Measurements from ENCODE around the gene COL26A1. TPM values are rescaled to one million over a fixed set of nuclear protein-coding genes. Genes with fewer than 3 reads are reported as not detected.
"Not testable (repeated sequence)": the region's sequence is repeated elsewhere in the genome, so short reads cannot be mapped to it uniquely, and the experiment has no call there.

COL26A1 gene
- total and polyA plus RNA-seq, 7 donors, result 0.13 TPM; not detected in 6

DNA sequence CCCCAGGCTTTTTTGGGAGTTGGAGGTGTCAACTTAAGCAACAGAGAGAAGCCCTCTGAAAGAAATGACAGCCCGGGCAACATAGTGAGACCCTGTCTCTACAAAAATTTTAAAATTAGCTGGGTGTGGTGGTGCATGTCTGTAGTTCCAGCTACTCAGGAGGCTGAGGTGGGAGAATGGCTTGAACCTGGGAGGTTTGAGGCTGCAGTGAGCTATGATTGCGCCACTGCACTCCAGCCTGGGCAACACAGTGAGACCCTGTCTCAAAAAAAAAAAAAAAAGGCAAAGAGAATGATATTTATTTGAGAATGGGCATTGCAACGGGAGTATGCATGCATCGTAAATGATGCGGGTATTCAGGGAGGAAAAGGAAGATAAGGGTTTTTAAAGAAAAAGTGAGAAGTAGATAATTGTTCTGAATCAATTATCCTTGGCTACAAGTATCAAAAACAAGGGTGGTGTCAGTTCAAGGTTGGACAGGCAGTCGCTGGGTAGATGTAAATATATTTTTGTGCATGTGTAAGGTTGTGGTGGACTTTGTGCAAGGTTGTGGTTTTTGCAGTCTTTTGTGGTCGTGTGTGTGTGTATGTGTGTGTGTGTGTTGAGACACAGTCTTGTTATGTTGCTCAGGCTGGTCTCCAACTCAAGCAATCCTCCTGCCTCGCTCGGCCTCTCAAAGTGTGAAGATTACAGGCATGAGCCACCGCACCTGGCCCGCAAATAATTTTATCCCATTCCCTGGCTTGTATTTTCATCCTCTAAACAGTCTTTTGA is 65.6 kb downstream of the COL26A1 start:
- intact Hi-C loops (cut with DNase I), result no loop called here
- peaks cover 0 to 5% (median 3%) of the 10 kb centered on the region in 3 donors for H3K27me3 ChIP-seq
- no peak for DNase-seq
- H3K9me3 ChIP-seq, result no peaks in the 10 kb centered on the region
- TF ChIP-seq POLR2AphosphoS5 (IDR thresholded peaks at IDR 0.05) (no peak), POLR2A (IDR thresholded peaks at IDR 0.05) (no peak), EP300 (IDR thresholded peaks at IDR 0.05) (no peak)
- TF ChIP-seq, protein P1, sequence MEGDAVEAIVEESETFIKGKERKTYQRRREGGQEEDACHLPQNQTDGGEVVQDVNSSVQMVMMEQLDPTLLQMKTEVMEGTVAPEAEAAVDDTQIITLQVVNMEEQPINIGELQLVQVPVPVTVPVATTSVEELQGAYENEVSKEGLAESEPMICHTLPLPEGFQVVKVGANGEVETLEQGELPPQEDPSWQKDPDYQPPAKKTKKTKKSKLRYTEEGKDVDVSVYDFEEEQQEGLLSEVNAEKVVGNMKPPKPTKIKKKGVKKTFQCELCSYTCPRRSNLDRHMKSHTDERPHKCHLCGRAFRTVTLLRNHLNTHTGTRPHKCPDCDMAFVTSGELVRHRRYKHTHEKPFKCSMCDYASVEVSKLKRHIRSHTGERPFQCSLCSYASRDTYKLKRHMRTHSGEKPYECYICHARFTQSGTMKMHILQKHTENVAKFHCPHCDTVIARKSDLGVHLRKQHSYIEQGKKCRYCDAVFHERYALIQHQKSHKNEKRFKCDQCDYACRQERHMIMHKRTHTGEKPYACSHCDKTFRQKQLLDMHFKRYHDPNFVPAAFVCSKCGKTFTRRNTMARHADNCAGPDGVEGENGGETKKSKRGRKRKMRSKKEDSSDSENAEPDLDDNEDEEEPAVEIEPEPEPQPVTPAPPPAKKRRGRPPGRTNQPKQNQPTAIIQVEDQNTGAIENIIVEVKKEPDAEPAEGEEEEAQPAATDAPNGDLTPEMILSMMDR (IDR thresholded peaks at IDR 0.05), result no peak
- no peaks in the 10 kb centered on the region for H3K36me3 ChIP-seq
- H3K4me3 ChIP-seq, result no peak overlapping the region
- 54 to 71% methylated on average over 11 of the region's 11 CpGs for WGBS, 2 donors
- H3K27ac ChIP-seq, result no peak overlapping the region
- H3K4me1 ChIP-seq, result no peaks in the 10 kb centered on the region

DNA sequence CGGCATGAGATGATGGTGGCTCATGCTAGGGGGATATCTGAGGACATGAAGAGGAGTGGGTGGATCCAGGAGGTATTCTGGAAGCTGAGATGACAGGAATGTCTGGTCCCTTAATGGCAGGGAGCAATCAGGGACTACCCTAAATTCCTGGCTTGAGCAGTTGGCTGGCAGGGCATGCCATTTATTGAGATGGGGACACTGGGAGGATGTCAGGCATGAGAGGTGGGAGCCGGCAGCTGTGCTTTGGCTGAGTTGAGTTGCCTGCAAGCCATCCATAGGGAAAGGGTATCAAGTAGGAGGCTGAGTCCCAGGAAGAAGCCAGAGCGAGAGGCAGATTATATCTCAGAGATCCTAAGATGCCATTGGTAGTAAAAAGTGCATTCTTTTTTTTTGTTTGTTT is 69.6 kb downstream of the COL26A1 start:
- intact Hi-C loops (cut with DNase I), result no loop called here

DNA sequence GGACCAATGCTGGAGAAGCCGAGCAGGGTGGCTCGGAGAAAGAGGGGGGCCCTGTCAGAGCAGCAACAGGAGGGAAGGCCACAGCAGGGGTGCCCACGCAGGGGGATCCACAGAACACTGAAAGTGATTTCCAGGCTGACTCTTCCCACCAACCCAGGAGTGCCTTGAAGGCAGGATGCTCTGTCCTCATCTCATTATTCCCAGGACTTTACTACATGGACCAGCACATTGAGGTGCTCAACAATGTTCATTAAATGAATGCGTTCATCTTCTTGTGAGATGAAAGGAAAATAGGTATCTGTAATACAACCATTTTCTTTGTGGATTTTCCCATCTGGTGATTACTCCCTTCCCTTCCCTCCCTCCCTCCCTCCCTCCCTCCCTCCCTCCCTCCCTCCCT is 71.0 kb downstream of the COL26A1 start:
- WGBS, 2 donors, result 79 to 87% methylated on average over 4 of the region's 4 CpGs
- TF ChIP-seq POLR2A (IDR thresholded peaks at IDR 0.05) (no peak), EP300 (IDR thresholded peaks at IDR 0.05) (no peak), POLR2AphosphoS5 (IDR thresholded peaks at IDR 0.05) (no peak)
- TF ChIP-seq, protein P1 (IDR thresholded peaks at IDR 0.05), result no peak
- Histone ChIP-seq H3K27ac (no peak overlapping the region), H3K4me1 (no peaks in the 10 kb centered on the region), H3K36me3 (no peaks in the 10 kb centered on the region), H3K27me3 (peaks cover 0 to 48% (median 23%) of the 10 kb centered on the region in 3 donors), H3K4me3 (no peak overlapping the region), H3K9me3 (no peaks in the 10 kb centered on the region)
- no peak for DNase-seq
- intact Hi-C loops (cut with DNase I), result no loop called here

More for the DNA sequence above, 69.6 kb downstream of the COL26A1 start:
- Histone ChIP-seq H3K9me3 (no peaks in the 10 kb centered on the region), H3K36me3 (no peaks in the 10 kb centered on the region), H3K27me3 (peaks cover 0 to 38% (median 23%) of the 10 kb centered on the region in 3 donors), H3K27ac (no peak overlapping the region), H3K4me3 (no peak overlapping the region), H3K4me1 (no peaks in the 10 kb centered on the region)
- no peak for DNase-seq
- 86 to 90% methylated on average over 3 of the region's 3 CpGs for WGBS, 2 donors
- no peak for TF ChIP-seq EP300 (IDR thresholded peaks at IDR 0.05)
- TF ChIP-seq POLR2AphosphoS5 (IDR thresholded peaks at IDR 0.05), result no peak
- no peak for TF ChIP-seq POLR2A (IDR thresholded peaks at IDR 0.05)
- TF ChIP-seq, protein P1 (IDR thresholded peaks at IDR 0.05), result no peak

DNA sequence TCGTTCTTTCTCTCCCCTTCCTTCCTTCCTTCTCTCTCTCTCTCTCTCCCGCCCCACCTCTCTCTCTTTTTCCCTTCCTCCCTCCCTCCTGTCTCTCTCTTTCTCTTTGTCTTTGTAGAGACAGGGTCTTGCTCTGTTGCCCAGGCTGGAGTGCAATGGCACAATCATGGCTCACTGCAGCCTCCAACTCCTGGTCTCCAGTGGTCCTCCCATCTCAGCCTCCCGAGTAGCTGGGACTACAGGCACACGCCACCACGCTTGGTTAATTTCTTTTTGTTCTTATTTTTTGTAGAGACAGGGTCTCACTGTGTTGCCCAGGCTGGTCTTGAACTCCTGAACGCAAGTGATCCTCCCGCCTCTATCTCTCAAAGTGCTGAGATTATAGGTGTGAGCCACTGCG is 71.5 kb downstream of the COL26A1 start:
- intact Hi-C loops (cut with DNase I); H3K27ac ChIP-seq: not testable (repeated sequence)
- peaks cover 0 to 48% (median 23%) of the 10 kb centered on the region in 3 donors for H3K27me3 ChIP-seq

DNA sequence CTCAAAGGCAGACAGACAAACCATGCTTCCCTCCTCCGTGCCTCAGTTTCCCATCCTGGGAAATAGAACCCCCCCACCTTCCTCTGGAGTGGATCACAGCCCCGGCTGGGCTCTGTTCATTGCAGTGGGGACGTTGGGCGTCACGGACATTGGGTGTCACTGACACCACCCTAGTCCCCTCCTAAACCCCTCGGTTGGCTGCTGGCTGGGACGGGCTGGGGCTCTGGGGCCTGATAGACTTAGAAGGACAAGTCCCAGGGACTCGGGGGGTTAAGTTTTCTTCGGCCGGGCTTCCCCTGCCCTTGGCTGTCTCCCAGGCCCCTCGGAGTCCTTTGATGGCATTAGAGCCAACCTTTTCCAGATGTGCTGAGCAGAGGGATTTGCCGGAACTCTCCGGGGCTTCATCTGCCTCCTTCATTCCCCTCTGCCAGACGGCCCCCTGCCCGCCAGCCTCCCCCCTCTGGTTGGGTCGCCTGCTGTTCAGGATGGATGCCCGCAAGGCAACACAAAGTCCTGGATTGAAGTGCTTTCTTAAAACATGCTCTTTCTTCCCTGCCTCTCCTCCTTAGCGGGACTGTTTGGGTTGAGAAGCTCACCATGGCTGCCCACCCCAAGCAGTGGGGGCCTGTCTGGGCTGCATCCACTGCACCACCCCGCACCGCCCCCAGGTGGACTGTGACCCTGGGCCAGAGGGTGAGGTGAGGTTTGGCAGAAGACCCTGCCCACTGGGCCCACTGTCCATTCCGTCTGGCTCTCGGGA is 73.0 kb downstream of the COL26A1 start:
- intact Hi-C loops (cut with DNase I), result no loop called here
- Histone ChIP-seq H3K27me3 (peaks cover 0 to 48% (median 23%) of the 10 kb centered on the region in 3 donors), H3K36me3 (no peaks in the 10 kb centered on the region), H3K4me3 (no peak overlapping the region), H3K4me1 (no peaks in the 10 kb centered on the region), H3K9me3 (no peaks in the 10 kb centered on the region), H3K27ac (no peak overlapping the region)
- TF ChIP-seq, protein P1 (IDR thresholded peaks at IDR 0.05), result no peak
- TF ChIP-seq POLR2AphosphoS5 (IDR thresholded peaks at IDR 0.05) (no peak), POLR2A (IDR thresholded peaks at IDR 0.05) (no peak), EP300 (IDR thresholded peaks at IDR 0.05) (no peak)
- 62 to 65% methylated on average over 22 of the region's 22 CpGs for WGBS, 2 donors
- DNase-seq, result no peak

More for the DNA sequence above, 71.5 kb downstream of the COL26A1 start:
- not testable (repeated sequence) for H3K9me3 ChIP-seq, DNase-seq, H3K4me3 ChIP-seq, H3K4me1 ChIP-seq, H3K36me3 ChIP-seq
- WGBS, 2 donors, result 86 to 87% methylated on average over 8 of the region's 8 CpGs
